NOMO-1 treated with DMSO at 0.1 percent for 48 hours (cell line): ENCODE data around the gene SH2D5.
A peak's percentile ranks its signal among the peaks of the same experiment; 100 is the strongest.

Experiments
- DNase-seq: peaks from one replicate; lab custom pipeline; 2025; ENCODE audit not compliant: unreplicated experiment; lab: John Stamatoyannopoulos, UW

SH2D5 gene

DNA sequence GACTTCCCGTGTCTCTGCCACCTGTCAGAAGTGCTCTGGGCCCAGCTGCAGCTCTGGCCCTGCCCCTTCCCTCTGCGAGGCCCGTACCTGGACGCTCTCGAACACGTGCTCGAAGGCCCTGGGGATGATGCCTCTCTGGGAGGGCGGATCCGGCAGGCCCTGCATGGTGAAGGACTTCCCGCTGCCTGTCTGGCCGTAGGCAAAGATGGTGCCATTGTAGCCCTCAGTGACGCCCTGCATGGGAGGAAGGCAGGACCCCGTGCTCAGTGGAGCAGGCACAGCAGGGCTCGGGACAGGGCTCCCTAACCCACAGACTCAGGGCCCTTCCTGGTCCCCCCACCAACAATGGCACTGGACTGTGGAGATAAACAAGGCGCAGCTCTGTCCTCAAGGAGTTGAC lies 17.1 kb downstream of the SH2D5 start:
- no peak for DNase-seq

DNA sequence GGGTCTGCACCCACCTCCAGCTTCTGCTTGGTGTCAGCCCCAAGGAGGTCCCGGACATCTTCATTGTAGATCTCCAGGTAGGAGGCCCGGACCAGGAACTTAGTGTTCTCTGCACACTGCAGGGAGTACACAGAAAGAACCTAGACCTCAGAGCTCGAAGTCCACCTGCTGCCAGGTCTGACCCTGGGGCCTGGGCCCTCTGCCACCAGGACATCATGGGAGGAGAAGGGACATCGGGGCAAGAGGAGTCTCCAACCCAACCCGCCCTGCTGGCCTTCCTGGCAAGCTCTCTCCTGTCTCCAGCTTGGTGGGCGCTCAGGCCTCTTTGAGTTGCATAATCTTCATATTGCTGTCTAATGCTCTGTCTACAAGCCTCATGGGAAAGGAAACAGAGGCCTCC lies 19.1 kb downstream of the SH2D5 start:
- DNase-seq = no peak

DNA sequence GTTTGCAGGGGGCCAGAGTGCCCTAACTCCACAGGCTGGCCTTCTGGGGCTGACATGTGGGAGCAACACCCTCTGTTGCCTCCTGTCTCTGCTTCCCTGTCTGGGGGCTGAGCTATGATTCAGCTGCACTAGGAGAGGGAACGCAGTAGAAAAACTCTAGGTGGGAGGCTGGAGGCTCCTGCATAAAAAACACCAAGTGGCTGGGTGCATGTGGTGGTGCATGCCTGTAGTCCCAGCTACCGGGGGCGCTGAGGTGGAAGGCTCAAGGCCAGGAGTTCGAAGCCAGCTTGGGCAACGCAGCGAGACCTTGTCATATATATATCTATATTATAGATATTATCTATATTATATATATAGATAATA lies 20.3 kb downstream of the SH2D5 start:
- no peak for DNase-seq

DNA sequence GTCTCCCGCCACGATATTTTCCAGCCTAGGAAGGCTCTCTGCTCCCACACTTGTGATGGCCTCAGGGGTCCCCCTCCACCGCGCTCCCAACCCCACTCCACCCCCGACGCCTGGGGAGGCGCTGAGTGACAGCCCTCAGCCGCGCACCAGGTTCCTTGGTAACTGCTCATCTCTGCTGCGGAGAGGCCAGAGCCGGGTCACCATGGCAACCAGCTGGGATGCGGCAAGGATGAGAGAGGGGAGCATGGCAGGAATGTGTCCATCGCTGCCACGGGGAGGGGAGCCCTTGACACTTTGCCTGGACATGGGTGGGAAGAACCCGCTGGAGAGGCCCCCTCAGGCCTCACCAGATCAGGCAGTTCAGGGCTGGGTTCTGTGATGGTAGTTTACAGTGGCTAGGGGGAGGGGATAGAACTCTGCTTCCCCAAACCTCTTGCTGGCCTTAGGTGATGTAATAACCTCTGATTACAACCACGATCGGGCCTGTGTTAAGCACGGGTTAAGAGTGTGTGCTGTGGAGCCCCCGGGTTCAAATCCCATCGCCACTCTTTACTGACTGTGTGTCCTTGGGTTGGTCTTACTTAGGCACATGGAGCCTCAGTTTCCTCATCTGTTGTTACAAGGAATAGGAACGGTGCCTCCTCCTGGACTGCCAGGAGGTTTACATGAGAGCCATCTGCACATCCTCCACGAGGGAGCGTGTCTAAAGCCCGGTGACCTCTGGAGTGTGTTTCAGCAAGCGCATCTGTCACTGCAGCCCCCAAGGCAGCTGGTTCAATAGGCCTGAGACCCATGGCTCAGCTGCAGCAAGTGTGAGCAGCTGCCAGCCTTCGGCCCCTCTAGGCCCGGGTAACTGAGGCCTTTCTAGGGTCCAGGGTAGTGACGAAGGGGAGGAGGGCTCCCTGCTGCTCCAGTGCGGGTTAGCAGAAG lies 21.0 kb downstream of the SH2D5 start:
- peak; percentile 68 for DNase-seq

DNA sequence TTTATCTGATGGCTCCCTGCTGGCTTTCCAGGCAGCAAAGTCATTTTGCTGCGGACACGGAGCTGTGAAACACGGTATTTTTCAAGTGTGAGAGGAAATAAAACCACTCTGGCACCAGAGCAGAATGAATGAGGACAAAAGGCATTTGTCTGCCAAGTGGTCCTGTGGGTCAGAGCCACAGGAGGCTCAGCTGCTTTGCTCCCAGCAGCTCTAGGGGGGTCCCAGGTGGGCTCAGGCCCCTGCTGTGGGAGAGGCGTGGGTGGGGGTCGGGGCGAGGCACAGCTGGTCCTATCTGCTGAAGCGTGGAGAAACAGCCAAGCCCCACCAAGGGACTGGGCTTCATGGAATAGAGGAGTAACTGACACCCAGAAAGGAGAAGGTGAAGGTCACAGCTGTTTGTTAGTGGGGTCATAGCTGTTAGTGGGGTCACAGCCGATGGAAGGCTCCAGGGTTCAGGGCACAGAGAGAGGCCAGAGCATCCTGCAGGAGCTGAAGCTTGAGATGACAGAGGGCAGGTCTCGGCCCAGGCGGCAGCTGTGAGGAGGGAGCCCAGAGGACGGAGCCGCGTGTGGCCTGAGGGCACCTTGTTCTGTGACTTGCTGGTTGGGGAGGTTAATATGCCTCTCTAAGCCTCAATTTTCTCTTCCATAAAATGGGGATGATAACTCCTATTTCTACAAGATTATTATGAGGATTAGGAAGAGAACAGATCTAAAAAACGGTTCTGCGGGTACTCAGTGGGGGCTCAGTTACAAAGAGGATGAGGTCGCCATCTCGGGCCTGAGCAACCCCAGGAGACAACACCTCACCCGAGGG lies 21.8 kb downstream of the SH2D5 start:
- DNase-seq = no peak

DNA sequence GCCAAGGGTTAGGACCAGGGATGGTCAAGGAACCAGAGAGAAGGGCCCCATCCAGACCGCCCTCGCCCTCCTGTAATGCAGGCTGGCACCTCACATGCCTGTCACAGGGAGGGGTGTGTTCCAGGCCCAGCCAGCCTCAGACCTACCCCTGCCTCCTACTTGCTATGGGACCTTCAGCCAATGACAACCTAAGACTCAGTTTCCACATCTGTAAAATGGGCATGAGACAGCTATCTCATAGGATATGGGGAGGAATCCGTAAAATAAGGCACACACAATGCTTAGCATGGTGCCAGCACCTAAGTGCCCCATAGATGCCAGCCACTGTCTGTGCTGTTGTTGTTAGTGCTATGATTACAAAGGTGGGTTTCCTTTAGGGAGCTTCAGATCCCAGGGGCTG lies 22.6 kb downstream of the SH2D5 start:
- DNase-seq = no peak

DNA sequence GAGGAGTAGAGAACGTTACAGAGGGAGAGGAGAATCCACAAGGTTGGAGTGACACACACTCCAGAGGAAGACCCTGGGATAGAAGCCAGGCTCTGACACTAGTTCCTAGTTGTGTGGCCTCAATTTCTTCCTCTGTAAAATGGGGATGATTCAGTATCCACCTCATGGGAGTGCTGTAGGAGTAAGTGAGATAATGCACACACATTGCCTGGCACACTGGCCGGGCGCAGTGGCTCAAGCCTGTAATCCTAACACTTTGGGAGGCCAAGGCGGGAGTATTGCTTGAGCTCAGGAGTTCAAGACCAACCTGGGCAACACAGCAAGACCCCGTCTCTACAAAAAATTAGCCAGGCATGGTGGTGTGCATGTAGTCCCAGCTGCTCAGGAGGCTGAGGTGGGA lies 23.6 kb downstream of the SH2D5 start:
- no peak for DNase-seq

DNA sequence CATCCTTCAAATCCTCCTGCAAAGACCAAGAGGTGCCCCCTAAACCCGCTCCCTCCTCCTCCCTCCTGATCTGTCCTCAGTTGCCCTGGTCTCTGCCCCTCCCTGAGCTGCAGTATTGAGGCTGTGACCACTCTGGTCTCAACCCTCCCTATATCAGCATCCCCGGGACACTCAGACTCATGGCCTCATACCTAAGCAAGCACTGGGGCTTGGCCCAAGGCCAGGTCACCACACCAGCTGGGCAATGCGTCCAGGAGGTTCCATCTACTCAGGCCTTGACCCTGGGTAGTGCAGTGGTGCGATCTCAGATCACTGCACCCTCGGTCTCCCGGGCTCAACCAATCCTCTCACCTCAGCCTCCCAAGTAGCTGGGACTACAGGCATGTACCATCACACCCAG lies 24.4 kb downstream of the SH2D5 start:
- DNase-seq = no peak

DNA sequence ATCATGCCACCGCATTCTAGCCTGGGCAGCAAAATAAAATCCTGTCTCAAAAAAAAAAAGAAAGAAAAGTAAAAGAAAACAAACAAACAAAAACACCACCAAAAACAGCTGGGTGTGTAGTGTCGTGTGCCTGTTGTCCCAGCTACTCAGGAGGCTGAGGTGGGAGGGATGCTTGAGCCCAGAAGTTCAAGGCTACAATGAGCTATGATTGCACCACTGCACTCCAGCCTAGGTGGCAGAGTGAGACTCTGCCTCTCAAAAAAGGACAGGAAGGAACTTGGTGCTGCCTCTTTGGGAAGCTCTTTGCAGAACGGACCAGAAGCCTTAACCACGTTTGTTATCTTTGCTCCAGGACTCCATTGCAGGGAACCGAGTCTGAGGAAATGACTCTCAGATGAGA lies 25.7 kb downstream of the SH2D5 start:
- DNase-seq = no peak

DNA sequence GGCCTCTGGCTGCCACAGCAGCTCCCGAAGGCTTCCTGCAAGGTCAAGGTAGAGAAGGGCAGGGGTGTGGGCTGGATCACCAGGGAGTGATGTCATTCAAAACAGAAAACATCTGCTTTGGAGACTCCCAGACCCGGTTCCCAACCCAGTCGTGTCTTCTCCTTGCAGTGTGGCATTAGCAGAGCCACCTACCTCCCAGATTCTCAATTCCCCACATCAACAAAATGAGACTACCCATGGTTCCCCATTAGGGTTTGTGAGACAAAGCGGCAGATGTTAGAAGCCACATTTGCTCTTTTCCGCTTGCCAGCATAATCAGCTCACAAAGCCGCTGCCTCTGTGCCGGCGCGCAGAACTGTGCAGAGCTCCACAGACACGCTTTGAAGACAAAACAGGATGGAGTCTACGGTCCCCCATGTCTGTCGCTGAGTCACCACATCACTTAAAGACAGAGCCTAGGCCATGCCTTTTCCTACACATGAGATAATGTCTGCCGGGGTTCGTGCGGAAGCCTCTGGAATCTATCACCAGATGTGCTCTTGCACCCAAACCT lies 27.2 kb downstream of the SH2D5 start:
- no peak for DNase-seq

DNA sequence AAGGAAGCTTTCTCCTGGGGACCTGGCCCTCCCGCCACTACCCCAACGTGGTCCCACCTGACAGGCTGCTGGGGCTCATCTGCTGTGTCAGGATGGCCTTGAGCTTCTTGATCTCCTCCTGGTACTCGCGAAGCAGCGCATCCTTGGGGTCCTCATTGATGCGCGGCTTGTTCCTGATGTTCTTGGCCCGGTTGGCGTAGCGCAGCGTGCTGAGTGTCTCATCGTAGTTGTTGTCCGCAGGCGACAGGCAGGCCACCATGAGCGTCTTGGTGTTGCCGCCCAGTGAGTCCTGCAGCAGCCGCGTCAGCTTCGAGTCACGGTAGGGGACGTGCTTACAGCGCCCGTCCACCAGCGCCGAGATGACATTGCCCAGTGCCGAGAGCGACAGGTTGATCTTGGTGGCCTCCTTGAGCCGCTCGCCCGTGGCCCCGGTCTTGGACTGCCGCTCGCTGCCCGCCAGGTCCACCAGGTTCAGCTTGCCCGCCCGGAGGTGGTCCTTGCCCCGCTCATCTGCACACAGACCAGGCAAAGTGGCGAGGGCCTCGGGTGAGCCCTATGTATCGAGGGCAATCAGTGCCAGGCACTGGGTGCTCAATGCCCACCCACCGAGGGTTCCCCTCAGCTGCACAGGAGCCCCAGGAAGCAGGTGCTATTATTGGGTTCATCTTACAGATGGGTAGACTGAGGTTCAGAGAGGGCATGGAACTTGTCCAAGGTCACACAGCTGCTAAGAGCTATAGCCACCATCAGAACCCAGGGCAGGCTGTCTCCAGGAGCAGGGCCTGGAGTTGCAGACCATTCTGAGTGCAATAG lies 27.9 kb downstream of the SH2D5 start:
- DNase-seq = no peak

DNA sequence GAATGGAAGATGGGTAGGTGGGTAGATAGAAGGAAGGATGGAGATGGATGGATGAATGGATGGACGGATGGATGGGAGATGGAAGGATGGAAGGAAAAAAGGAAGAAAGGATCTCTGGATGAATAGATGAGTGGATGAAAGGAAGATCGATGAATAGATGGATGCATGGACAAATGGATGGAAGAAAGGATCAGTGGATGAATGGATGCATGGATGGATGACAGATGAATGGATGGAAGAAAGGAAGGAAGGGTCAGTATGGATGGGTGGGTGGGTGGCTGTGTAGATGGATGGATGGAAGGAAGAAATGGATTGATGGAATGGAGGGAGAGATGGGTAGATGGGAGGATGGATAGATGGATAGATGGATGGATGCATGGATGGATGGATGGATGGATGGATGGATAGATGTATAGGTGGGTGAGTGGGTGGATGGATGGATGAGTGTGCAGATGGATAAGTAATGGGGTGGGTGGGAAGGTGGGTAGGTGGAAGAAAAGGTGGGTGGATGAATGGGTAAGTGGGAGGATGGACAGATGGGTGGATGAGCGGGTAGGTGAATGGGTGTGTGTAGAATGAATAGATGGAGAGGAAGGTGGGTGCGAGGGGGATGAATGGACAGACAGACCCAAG lies 29.3 kb downstream of the SH2D5 start:
- DNase-seq = no peak

DNA sequence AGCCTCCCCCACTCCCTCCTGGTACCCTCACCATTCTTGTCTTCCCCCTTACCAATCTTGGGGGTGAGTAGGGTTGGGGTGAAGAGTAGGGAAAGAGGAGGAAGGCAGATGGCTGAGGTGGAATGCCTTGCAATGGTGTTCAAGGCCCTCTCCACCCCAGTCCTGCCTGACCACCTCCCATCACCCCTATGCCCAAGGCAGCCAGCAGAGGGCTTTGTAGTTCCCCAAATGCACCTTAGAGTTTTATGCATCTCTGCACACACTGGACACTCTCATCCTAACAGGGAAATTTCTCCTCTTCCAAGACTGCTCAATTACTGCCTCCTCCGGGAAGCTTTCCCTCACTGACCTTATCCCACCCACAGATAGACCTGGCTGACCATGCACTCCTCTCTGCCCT lies 30.1 kb downstream of the SH2D5 start:
- DNase-seq = no peak

DNA sequence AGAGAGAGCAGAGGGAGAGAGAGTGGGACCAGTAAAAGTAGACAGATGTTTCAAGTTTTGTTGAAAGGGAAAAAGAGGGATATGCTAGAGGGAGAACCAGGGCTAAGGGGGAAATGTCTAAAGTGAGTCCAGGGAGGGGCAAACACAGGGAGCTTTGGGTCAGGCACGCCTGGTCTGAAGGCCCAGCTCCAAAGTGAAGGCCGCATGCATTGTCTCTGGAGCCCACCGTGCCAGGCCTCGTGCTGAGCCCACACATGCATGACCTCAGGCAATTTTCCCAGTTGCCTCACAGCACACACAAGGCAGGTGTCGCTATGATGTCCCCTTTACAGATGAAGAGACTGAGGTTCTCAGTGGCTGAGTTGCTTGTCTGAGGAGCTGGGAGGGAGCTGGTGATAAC lies 30.7 kb downstream of the SH2D5 start:
- DNase-seq = no peak

DNA sequence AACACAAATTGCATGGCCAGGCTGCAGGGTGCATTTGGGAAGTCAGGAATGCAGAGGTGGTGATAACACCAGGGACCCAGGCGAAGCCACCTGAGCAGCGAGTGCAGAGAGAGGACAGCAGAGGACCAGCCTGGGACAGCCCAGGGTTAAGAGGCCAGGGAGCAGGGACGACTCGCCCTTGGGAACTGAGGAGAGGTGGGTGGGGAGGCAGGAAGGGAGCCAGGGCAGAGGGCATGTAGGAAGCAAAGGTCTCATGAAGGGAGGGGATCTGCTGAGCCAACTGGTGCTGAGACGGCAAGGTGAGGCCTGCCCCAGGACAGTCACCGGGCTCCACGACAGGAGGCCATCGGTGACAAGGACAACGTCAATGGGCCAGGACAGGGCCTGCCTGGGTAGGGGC lies 31.1 kb downstream of the SH2D5 start:
- DNase-seq = no peak

DNA sequence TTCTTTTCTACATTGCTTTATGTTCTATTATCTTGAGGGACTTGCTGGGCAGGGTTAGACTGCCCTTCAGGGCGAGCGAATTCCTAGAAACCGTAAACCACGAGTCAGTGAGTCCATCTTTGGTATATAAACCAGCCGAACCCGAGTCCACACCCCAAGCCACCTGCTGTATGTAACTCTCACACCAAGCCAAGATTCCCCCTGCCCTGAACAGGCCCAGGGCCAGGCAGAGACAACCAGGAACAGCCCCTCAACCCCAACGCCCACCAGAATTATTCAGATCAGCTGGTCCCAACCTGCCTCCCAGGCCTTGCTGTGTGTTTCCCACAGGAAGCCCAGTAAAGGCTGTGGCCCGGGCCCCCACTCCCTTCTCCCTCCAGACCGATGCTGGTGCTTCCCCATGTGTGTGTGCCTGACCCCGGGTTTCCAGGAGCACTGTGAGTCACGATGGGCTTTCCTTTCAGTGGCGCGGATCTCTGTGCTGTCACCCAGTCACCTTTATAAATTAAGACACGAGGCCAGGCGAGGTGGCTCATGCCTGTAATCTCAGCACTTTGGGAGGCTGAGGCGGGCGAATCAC lies 31.8 kb downstream of the SH2D5 start:
- DNase-seq = no peak

DNA sequence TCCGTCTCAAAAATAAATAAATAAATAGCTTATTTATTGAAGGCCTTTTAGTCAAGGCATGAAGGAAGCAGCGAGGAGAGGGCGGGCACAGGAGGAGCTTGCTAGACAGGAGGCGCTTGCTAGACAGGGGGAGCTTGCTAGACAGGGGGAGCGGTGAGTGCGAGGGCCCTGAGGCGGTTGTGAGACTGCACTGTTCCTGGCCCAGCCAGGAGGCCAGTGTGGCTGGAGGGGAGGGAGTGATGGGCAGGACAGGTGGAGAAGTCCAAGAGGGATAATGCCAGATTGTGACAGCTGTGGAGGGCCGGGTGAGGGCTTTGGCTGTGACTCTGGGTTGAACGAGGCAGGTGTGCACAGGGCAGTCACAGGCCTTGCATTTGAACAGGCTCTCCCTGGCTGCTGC lies 32.9 kb downstream of the SH2D5 start:
- no peak for DNase-seq

DNA sequence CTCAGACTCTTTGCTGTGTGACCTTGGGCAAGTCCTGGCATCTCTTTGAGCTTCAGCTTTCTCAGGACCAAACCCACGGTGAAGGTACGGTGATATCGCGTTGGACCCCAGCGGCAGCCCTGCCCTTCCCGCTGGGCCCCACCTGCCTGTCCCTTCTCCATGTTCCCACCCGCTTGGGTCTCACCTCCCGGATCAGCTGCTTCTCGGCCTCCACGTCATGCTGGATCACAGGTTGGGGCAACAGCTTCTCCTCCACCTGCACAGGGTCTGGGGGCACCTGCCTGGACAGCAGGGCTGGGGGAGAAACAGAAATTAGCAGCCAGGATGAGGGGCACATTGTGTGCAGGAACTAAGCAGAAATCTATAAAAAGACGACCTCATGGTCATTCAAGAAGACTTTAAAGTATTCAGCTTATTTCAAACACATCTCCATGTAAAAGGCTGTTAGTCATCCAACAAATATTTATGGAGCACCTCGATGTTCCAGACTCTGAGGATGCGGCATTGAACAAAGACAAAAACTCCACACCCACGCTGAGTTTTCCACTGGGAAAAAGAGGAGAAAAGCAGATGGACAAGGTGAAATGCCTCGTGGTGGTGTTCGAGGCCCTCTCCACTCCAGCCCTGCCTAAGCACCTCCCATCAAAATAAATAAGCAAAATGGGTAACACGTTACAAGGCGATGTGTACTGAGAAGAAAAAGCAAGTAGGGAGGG lies 34.1 kb downstream of the SH2D5 start:
- no peak for DNase-seq

DNA sequence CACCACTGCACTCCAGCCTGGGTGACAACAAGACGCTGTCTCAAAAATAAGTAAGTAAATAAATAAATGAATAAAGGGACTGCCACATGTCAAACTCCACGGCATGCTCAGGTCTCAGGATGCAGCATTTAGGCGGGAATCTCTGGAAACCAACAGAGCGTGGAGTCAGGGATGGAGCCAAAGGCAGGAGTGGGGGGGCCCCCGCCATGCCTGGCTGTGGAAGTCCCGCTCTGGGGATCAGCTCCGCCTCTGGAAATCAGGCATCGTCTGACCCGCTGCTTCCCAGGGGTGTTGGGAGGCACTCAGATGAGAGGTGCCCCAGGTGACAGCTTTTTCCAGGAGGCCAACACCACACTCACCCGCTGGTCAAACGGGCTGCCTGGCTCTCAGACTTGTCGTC lies 34.9 kb downstream of the SH2D5 start:
- DNase-seq = no peak
